SU-DHL-6 (cell line): ENCODE measurements around the gene CYSTM1.

Source experiments
- H2AFZ ChIP-seq: fragments of 200-600 bp; sonication (generic); 2 replicates; pipeline ENCODE4 v1.6.1; 2014; ENCODE audit warnings: low read depth, mild to moderate bottlenecking, moderate library complexity, mixed read lengths, antibody characterized with exemption, low read length; ENCODE audit not compliant: severe bottlenecking
- H3F3A ChIP-seq: fragments of 200-600 bp; shearing (Covaris generic); 2 replicates; pipeline ENCODE4 v1.6.0; 2016; ENCODE audit warnings: antibody characterized with exemption, mild to moderate bottlenecking; ENCODE audit not compliant: insufficient read depth
- H3K27ac ChIP-seq: fragments of 200-600 bp; sonication (generic); 2 replicates; pipeline ENCODE4 v1.5.1; 2016; ENCODE audit warnings: low read depth, mild to moderate bottlenecking, low read length, moderate library complexity, mixed read lengths
- H3K27me3 ChIP-seq: fragments of 200-600 bp; sonication (generic), shearing (Covaris generic); 2 replicates; pipeline ENCODE4 v1.6.0; 2014; ENCODE audit warnings: mild to moderate bottlenecking, low read length
- H3K36me3 ChIP-seq: fragments of 200-600 bp; sonication (generic); 2 replicates; pipeline ENCODE4 v1.6.1; 2014; ENCODE audit warnings: mild to moderate bottlenecking, low read length, mixed read lengths
- H3K4me2 ChIP-seq: fragments of 300-600, 200-600 bp; shearing (Covaris generic), sonication (generic); 2 replicates; pipeline ENCODE4 v1.6.0; 2014; ENCODE audit warnings: low read length, low read depth, mild to moderate bottlenecking; ENCODE audit not compliant: poor library complexity, severe bottlenecking
- H3K4me3 ChIP-seq: fragments of 200-600 bp; sonication (generic); 2 replicates; pipeline ENCODE4 v1.5.1; 2014; ENCODE audit warnings: antibody characterized with exemption, low read length, mild to moderate bottlenecking, mixed read lengths; ENCODE audit not compliant: insufficient read depth, poor library complexity, severe bottlenecking
- H3K79me2 ChIP-seq: fragments of 200-600 bp; sonication (generic); 2 replicates; pipeline ENCODE4 v1.6.1; 2014; ENCODE audit warnings: mild to moderate bottlenecking, low read length, moderate library complexity; ENCODE audit not compliant: insufficient read depth
- H3K9ac ChIP-seq: fragments of 200-600 bp; sonication (generic); 2 replicates; pipeline ENCODE4 v1.7.0; 2014; ENCODE audit warnings: mild to moderate bottlenecking, low read length
- H3K9me2 ChIP-seq: fragments of 200-600 bp; sonication (generic); replicated peaks from 2 replicates; pipeline ENCODE4 v1.6.1; 2014; ENCODE audit warnings: low read length; ENCODE audit not compliant: insufficient read depth
- H3K9me3 ChIP-seq: fragments of 200-600 bp; sonication (generic); 2 replicates; pipeline ENCODE4 v1.6.1; 2014; ENCODE audit warnings: low read length, mixed read lengths; ENCODE audit not compliant: insufficient read depth
- H4K20me1 ChIP-seq: fragments of 200-600 bp; sonication (generic); 2 replicates; pipeline ENCODE4 v1.6.1; 2014; ENCODE audit warnings: low read depth, mild to moderate bottlenecking, antibody characterized with exemption, low read length, moderate library complexity, mixed read lengths
- EZH2phosphoT487 ChIP-seq: fragments of 200-600 bp; sonication (generic), shearing (Covaris generic); conservative IDR thresholded peaks from 2 replicates; pipeline ENCODE4 v1.6.1; 2018; ENCODE audit warnings: mild to moderate bottlenecking, antibody characterized with exemption, low read length, moderate library complexity, mixed read lengths
- TF ChIP-seq, protein P1 (sequence below): fragments of 200-600 bp; sonication (generic); IDR thresholded peaks from one replicate; pipeline ENCODE4 v1.5.1; 2017; ENCODE audit warnings: antibody characterized with exemption, mild to moderate bottlenecking, low read length, moderate library complexity; ENCODE audit not compliant: insufficient read depth, poor library complexity, severe bottlenecking

The CYSTM1 gene

DNA sequence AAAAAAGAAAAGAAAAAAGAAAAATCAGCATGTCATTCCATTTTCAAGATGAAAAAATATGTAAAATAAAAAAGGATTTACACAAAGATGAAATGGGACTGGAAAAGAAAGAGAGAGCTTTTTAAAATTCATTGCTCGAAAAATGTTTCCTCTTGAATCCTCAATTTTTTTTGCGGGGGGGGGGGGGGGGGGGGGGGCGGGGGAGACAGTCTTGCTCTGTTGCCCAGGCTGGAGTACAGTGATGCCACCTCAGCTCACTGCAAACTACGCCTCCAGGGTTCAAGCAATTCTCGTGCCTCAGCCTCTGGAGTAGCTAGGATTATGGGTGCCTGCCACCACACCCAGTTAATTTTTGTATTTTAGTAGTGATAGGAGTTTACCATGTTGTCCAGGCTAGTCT is 111.4 kb downstream of the CYSTM1 start:
- Histone ChIP-seq H3K27me3 (no peaks in the 10 kb centered on the region), H3K9me2 (no peaks in the 10 kb centered on the region), H4K20me1 (0 out of 2 replicates have a peak, but pooled peaks cover 3% of the 10 kb centered on the region), H3K27ac (no peak overlapping the region), H3K79me2 (peaks cover 12% of the 10 kb centered on the region), H3F3A (no peaks in the 10 kb centered on the region; the same call in 1 of the 2 replicates), H3K4me3 (no peak overlapping the region), H2AFZ (no peak overlapping the region), H3K9ac (no peak overlapping the region), H3K36me3 (no peaks in the 10 kb centered on the region), H3K4me2 (no peak overlapping the region), H3K9me3 (no peaks in the 10 kb centered on the region)
- TF ChIP-seq, protein P1, sequence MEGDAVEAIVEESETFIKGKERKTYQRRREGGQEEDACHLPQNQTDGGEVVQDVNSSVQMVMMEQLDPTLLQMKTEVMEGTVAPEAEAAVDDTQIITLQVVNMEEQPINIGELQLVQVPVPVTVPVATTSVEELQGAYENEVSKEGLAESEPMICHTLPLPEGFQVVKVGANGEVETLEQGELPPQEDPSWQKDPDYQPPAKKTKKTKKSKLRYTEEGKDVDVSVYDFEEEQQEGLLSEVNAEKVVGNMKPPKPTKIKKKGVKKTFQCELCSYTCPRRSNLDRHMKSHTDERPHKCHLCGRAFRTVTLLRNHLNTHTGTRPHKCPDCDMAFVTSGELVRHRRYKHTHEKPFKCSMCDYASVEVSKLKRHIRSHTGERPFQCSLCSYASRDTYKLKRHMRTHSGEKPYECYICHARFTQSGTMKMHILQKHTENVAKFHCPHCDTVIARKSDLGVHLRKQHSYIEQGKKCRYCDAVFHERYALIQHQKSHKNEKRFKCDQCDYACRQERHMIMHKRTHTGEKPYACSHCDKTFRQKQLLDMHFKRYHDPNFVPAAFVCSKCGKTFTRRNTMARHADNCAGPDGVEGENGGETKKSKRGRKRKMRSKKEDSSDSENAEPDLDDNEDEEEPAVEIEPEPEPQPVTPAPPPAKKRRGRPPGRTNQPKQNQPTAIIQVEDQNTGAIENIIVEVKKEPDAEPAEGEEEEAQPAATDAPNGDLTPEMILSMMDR: no peak
- TF ChIP-seq EZH2phosphoT487: no peak

DNA sequence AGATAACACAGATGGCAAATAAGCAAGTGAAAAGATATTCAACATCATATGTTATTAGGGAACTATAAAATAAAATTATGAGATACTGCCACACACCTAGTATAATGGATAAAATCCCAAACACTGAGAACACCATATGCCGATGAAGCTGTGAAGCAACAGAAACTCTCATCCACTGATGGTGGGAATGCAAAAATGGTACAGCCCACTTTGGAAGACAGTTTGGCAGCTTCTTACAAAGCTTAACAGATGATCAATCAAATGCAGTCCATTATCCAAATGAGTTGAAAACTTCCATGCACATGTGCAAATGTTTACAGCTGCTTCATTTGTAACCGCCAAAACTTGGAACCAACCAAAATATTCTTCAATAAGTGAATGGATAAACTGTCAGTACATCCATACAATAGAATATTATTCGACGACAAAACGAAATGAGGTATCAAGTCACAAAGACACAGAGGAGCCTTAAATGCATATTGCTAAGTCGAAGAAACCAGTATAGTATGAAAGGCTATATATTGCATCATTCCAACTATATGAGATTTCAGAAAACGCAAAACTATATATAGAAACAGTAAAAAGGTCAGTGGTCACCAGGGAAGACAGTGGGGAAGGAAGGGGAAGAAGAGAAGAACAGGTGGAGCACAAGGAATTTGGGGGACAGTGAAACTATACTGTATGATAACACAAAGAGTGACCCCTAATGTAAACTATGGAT is 113.0 kb downstream of the CYSTM1 start:
- Histone ChIP-seq H3K9me3 (no peaks in the 10 kb centered on the region), H3K79me2 (peaks cover 17% of the 10 kb centered on the region), H3K36me3 (no peaks in the 10 kb centered on the region), H3K4me3 (no peak overlapping the region), H3K9me2 (no peaks in the 10 kb centered on the region), H2AFZ (no peak overlapping the region), H3K4me2 (no peak overlapping the region), H3K27ac (no peak overlapping the region), H3K9ac (no peak overlapping the region), H3K27me3 (no peaks in the 10 kb centered on the region), H3F3A (no peaks in the 10 kb centered on the region), H4K20me1 (0 out of 2 replicates have a peak, but pooled peaks cover 3% of the 10 kb centered on the region)
- no peak for TF ChIP-seq EZH2phosphoT487
- TF ChIP-seq, protein P1: no peak

DNA sequence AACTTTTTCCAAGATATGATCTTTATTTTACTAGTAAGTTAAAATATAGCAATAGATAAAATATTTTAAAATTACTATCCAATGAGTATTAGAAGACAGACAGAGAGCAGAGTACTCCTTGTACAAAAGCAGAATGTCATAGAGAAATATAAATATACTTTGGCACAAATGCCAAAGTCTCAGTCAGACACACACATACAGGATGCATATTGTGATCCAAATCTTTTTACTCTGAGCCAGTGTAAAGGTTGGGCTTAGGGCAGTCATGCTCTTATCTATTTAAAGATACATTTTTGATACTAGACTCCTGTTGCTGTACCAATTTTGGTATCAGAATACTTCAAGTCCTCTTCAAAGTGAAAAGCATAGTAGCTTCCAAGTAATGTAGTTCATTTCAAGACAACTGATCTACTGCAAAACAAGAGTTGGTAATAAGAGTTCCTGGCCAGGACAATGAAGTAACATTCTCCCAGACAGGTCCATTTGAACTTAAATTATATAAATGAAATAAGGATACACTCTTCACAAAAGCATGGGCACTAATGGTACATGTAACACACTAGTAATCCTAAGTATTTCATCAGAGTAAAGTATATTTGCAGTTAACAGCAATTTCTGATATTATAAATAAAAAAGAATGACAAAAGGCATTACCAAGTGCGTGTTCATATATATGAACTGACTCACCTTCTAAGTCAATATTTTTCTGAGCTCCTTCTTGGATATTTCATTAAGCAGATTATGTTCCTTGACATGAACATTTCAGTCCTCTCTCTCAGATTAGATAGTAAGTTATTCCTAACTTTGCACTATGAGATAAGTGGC is 117.4 kb downstream of the CYSTM1 start:
- H3F3A ChIP-seq: 0 out of 2 replicates have a peak, but pooled peaks cover 4% of the 10 kb centered on the region
- H2AFZ ChIP-seq: no peak overlapping the region
- peaks cover 31% of the 10 kb centered on the region for H3K79me2 ChIP-seq
- peaks cover 6% of the 10 kb centered on the region; the same call in 1 of the 2 replicates for H3K36me3 ChIP-seq
- no peak overlapping the region for H3K9ac ChIP-seq
- H3K27ac ChIP-seq: no peak overlapping the region
- TF ChIP-seq EZH2phosphoT487: no peak
- TF ChIP-seq, protein P1: no peak
- peaks cover 4% of the 10 kb centered on the region; the same call in 1 of the 2 replicates for H4K20me1 ChIP-seq
- H3K27me3 ChIP-seq: no peaks in the 10 kb centered on the region
- no peak overlapping the region for H3K4me2 ChIP-seq
- no peak overlapping the region for H3K4me3 ChIP-seq
- no peaks in the 10 kb centered on the region for H3K9me2 ChIP-seq
- no peaks in the 10 kb centered on the region for H3K9me3 ChIP-seq
